HepG2 (cell line): ENCODE data around the gene CTPS2. TPM values are rescaled to one million over a fixed set of nuclear protein-coding genes. Genes with fewer than 3 reads are reported as not detected.

Experiments
- ATAC-seq: fragments of 200-7000 bp; cut with Tn5 transposase; 3 replicates; pipeline ENCODE4 v1.9.1; 2020; ENCODE audit warnings: mild to moderate bottlenecking, moderate library complexity
- BruUV-seq: library from RNA; stranded (reverse); fragments of 400-500 nt; replicated peaks from 2 replicates; lab custom pipeline; 2021; lab: Mats Ljungman, UMichigan
- CTCF ChIA-PET: fragments of 300-600 bp; formaldehyde crosslinking; extraction: SDS; loops from one replicate; lab custom pipeline; 2021; ENCODE audit warnings: low total read pairs, inconsistent platforms, low intra/inter-chr PET ratio; lab: Yijun Ruan, JAX
- POLR2A ChIA-PET: fragments of 350-600 bp; sonication (Branson Sonifier 250); formaldehyde crosslinking; loops from one replicate; lab custom pipeline; 2020; ENCODE audit warnings: antibody characterized with exemption, inconsistent platforms; lab: Yijun Ruan, JAX
- DNase-seq: peaks from one replicate; pipeline ENCODE4 v3.0.0-alpha.2; 2015; ENCODE audit warnings: low spot score
- FAIRE-seq: peaks from 3 replicates; lab custom pipeline; 2011; peaks lifted over from hg19 to GRCh38; lab: Jason Lieb, UNC
- H2AFZ ChIP-seq: one replicate; pipeline ENCODE4 v1.6.1; 2011; ENCODE audit warnings: low read length, inconsistent platforms
- H3K27ac ChIP-seq: fragments of 300-600 bp; 3 replicates; pipeline ENCODE4 v1.8.0; 2011; ENCODE audit warnings: mixed run types, mild to moderate bottlenecking, mixed read lengths, low read length, inconsistent platforms; ENCODE audit not compliant: insufficient read depth; ENCODE audit errors: extremely low read length
- H3K27me3 ChIP-seq, 2 experiments: fragments of 200-600 bp in 1 of 2; 2 replicates in 1 of 2; 3 replicates in 1 of 2; pipeline versions ENCODE4 v1.6.0 to v1.8.0; 2011; ENCODE audit warnings: low read length in 2 of 2, mild to moderate bottlenecking in 2 of 2, moderate library complexity in 2 of 2, inconsistent platforms in 1 of 2; ENCODE audit not compliant: insufficient read depth in 2 of 2, control insufficient read depth in 1 of 2
- H3K36me3 ChIP-seq, 2 experiments: fragments of 200-600 bp in 1 of 2; replicated peaks in 1 of 2; 2 replicates in 1 of 2; 3 replicates in 1 of 2; pipeline versions ENCODE4 v1.5.1 to v1.8.0; 2011; ENCODE audit warnings: low read length in 2 of 2, inconsistent platforms in 1 of 2; ENCODE audit not compliant: insufficient read depth in 2 of 2, control insufficient read depth in 1 of 2
- H3K4me1 ChIP-seq: 2 replicates; pipeline ENCODE4 v1.5.1; 2012; ENCODE audit warnings: low read length, inconsistent platforms; ENCODE audit not compliant: insufficient read depth
- H3K4me2 ChIP-seq: 2 replicates; pipeline ENCODE4 v1.6.0; 2011; ENCODE audit warnings: low read depth, low read length, inconsistent platforms
- H3K4me3 ChIP-seq, 3 experiments: fragments of 200-600 bp in 1 of 3; sonication (generic), shearing (Covaris generic) in 1 of 3; replicated peaks in 1 of 3; 2 replicates each; pipeline ENCODE4 v1.5.1; 2011 to 2016; ENCODE audit warnings: low read length in 3 of 3, inconsistent platforms in 2 of 3, low read depth in 2 of 3, mild to moderate bottlenecking in 2 of 3, control low read depth in 1 of 3, mixed read lengths in 1 of 3; ENCODE audit not compliant: insufficient read depth in 1 of 3
- H3K79me2 ChIP-seq: one replicate; pipeline ENCODE4 v1.6.1; 2011; ENCODE audit warnings: low read length, inconsistent platforms; ENCODE audit not compliant: insufficient read depth
- H3K9ac ChIP-seq: 2 replicates; pipeline ENCODE4 v1.6.0; 2011; ENCODE audit warnings: mild to moderate bottlenecking, low read depth, low read length, inconsistent platforms; ENCODE audit not compliant: insufficient read depth
- H3K9me3 ChIP-seq: 2 replicates; pipeline ENCODE4 v1.5.1; 2012; ENCODE audit warnings: mild to moderate bottlenecking, low read length
- H4K20me1 ChIP-seq: 2 replicates; pipeline ENCODE4 v1.6.0; 2011; ENCODE audit warnings: inconsistent platforms, mild to moderate bottlenecking, low read length, moderate library complexity; ENCODE audit not compliant: insufficient read depth
- ETV5 ChIP-seq: IDR thresholded peaks from 2 replicates; pipeline ENCODE4 v1.6.1; 2018; ENCODE audit warnings: missing biosample characterization, missing genetic modification reagents, inconsistent platforms, borderline replicate concordance
- LCORL ChIP-seq, 2 experiments: fragments of 450-650 bp in 1 of 2; sonication (generic) in 1 of 2; formaldehyde crosslinking in 1 of 2; IDR thresholded peaks; 2 replicates each; pipeline versions ENCODE4 v1.5.0 to v1.6.1; 2017 to 2020; ENCODE audit warnings: antibody characterized with exemption in 1 of 2, missing genetic modification reagents in 1 of 2
- PRMT3 ChIP-seq: sonication (generic); formaldehyde crosslinking; IDR thresholded peaks from 2 replicates; pipeline ENCODE4 v1.8.1; 2022; ENCODE audit warnings: low read depth, mild to moderate bottlenecking, moderate library complexity, missing genetic modification reagents, borderline replicate concordance
- ZNF101 ChIP-seq: sonication (generic); formaldehyde crosslinking; IDR thresholded peaks from 2 replicates; pipeline ENCODE4 v1.4.0; 2020; ENCODE audit warnings: mild to moderate bottlenecking, low read depth, missing genetic modification reagents, borderline replicate concordance
- ZNF354B ChIP-seq: sonication (generic); formaldehyde crosslinking; IDR thresholded peaks from 2 replicates; pipeline ENCODE4 v1.8.0; 2022; ENCODE audit warnings: mild to moderate bottlenecking, missing genetic modification reagents
- ZNF510 ChIP-seq: sonication (generic); formaldehyde crosslinking; IDR thresholded peaks from 2 replicates; pipeline ENCODE4 v1.4.0; 2020; ENCODE audit warnings: low read depth, mild to moderate bottlenecking, missing genetic modification reagents
- ZNF550 ChIP-seq: sonication (generic); formaldehyde crosslinking; IDR thresholded peaks from 2 replicates; pipeline ENCODE4 v1.4.0; 2020; ENCODE audit warnings: mild to moderate bottlenecking, missing genetic modification reagents, borderline replicate concordance
- ZNF772 ChIP-seq: sonication (generic); formaldehyde crosslinking; IDR thresholded peaks from 2 replicates; pipeline ENCODE4 v1.5.0; 2020; ENCODE audit warnings: mild to moderate bottlenecking, missing genetic modification reagents
- WGBS: methylation state at CpG from one replicate; pipeline ENCODE4 v1.1.6; 2017; ENCODE audit warnings: low lambda C conversion rate; 5-methylcytosine and 5-hydroxymethylcytosine counted together
- in situ Hi-C: cut with HindIII; loops from 2 replicates; pipeline ENCODE4 v1.10.0; 2017; ENCODE audit warnings: low pct_unique_long_range_greater_than_20kb; ENCODE audit not compliant: extremely low pct_ligation_motif_present
- intact Hi-C: fragments of 100-400 bp; cut with micrococcal nuclease; formaldehyde crosslinking; loops from one replicate; pipeline ENCODE4 v1.10.0; 2022; ENCODE audit not compliant: unreplicated experiment
- polyA plus RNA-seq, 8 experiments: library from polyadenylated mRNA; depleted of rRNA in 3 of 8; stranded (reverse) in 7 of 8; unstranded in 1 of 8; fragments of >200 nt; fragmentation: Illumina TruSeq in 4 of 8; extraction: Trizol in 4 of 8; gene quantifications; 2 replicates each; pipeline versions ENCODE4 v1.2.1 to v1.2.3, GENCODE V29; 2011 to 2016; ENCODE audit warnings: low read depth in 4 of 8, missing spikeins in 1 of 8, mixed read lengths in 1 of 8; ENCODE audit not compliant: insufficient read depth in 1 of 8
- total RNA-seq, 5 experiments: library from RNA; depleted of rRNA; stranded (reverse); fragments of >200 nt; fragmentation: Illumina TruSeq; extraction: Trizol; gene quantifications; 2 replicates each; pipeline ENCODE4 v1.2.3, GENCODE V29; 2016; ENCODE audit warnings: low read depth in 1 of 5
- TF ChIP-seq, protein P1 (sequence below): sonication (generic); formaldehyde crosslinking; IDR thresholded peaks from 2 replicates; pipeline ENCODE4 v1.5.1; 2020; ENCODE audit warnings: missing genetic modification reagents, mild to moderate bottlenecking, borderline replicate concordance

Gene CTPS2
- total and polyA plus RNA-seq, 2 of the 13 experiments (the other 11 are each of a cell fraction or from before 2014, with no cell fraction given) = 10.3 to 26.1 TPM

DNA sequence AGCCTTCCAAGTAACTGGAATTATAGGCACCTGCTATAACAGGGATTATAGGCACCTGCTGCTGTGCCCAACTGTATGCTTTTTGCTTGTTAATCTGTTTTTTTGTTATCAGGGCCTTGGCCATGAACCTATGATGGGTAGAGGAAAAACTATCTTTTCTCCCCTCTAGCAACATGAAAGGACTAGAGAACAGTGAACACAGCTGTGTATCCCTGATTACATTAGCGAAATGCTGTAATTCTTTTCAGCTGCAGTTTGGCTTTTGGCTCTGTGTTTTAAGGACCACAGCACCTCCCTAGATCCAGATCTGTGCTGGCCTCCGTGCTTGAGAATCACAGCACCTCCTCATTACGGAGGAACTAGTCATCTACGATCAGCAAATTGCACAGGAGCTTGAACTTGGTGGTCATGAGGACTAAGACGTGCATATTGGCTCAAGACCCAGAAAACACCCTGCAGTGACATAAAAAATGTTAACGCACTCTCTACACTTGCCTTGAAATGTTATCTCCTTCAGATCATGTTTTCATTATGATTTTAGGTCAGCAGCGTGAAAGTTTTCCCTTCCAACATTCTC, 120.2 kb downstream of the CTPS2 start:
- POLR2A ChIA-PET = no interaction called here
- ATAC-seq (no peak), FAIRE-seq (no peak), DNase-seq (no peak)
- Histone ChIP-seq H3K4me2 (no peak overlapping the region), H3K36me3 (no peaks in the 10 kb centered on the region), H4K20me1 (no peaks in the 10 kb centered on the region), H3K4me3 (no peak overlapping the region), H3K79me2 (no peaks in the 10 kb centered on the region), H3K27me3 (no peaks in the 10 kb centered on the region), H3K9ac (no peak overlapping the region), H3K4me1 (no peaks in the 10 kb centered on the region), H3K27ac (no peak overlapping the region), H3K9me3 (no peaks in the 10 kb centered on the region), H2AFZ (no peak overlapping the region)
- intact Hi-C loops (no loop called here), in situ Hi-C loops (no loop called here)
- WGBS = 100% methylated on average over 4 of the region's 7 CpGs
- TF ChIP-seq ZNF772 = no peak
- no peak for TF ChIP-seq LCORL (IDR thresholded peaks at IDR 0.05)
- TF ChIP-seq LCORL (CRISPR knock-in tag; IDR thresholded peaks at IDR 0.05) = no peak
- no peak for TF ChIP-seq ETV5 (CRISPR knock-in tag)
- TF ChIP-seq ZNF354B (CRISPR knock-in tag) = no peak
- no peak for TF ChIP-seq ZNF101 (CRISPR knock-in tag)
- TF ChIP-seq ZNF550 = no peak
- TF ChIP-seq, protein P1, sequence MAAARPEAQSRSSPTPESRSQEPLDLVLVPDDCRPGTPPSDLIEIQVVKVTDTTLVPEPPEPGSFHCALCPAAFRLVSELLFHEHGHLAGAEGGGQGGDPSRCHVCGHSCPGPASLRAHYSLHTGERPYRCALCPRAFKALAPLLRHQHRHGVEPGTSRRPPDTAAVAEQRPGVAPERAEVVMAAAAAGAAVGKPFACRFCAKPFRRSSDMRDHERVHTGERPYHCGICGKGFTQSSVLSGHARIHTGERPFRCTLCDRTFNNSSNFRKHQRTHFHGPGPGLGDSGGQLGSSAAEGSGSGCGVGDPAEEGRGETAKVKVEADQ (CRISPR knock-in tag) = no peak
- no peak for TF ChIP-seq ZNF510
- no peak for TF ChIP-seq PRMT3
- CTCF ChIA-PET = no interaction called here
- no TSS peak for BruUV-seq
